Peyer's patch (tissue), 4 donors: ENCODE data around the gene GK2. TPM values are rescaled to one million over a fixed set of nuclear protein-coding genes. Genes with fewer than 3 reads are reported as not detected.

Source experiments
- DNase-seq, 3 donors: peaks; one replicate each; pipeline ENCODE4 v3.0.0-alpha.2; 2017 to 2019
- H3K27ac ChIP-seq, 4 donors: fragments of 200-600 bp; sonication (generic); one replicate each; pipeline ENCODE4 v1.5.1; 2016 to 2019
- H3K27me3 ChIP-seq, 2 donors: fragments of 200-600 bp; sonication (generic); one replicate each; pipeline ENCODE4 v1.5.1; 2019
- H3K36me3 ChIP-seq, 3 donors: fragments of 200-600 bp; sonication (generic); one replicate each; pipeline ENCODE4 v1.5.1; 2016 to 2019
- H3K4me1 ChIP-seq, 4 donors: fragments of 200-600 bp; sonication (generic); one replicate each; pipeline ENCODE4 v1.5.1; 2016 to 2019
- H3K4me3 ChIP-seq, 4 donors: fragments of 200-600 bp; sonication (generic); 1 replicate in 3 of 4; 2 replicates in 1 of 4; pipeline ENCODE4 v1.5.1; 2016 to 2019; ENCODE audit warnings: mild to moderate bottlenecking in 1 of 4
- H3K9me3 ChIP-seq, 4 donors: fragments of 200-600 bp; sonication (generic); one replicate each; pipeline ENCODE4 v1.5.1; 2016 to 2019; ENCODE audit warnings: mild to moderate bottlenecking in 1 of 4
- POLR2A ChIP-seq, 2 donors: fragments of 450-650 bp; IDR thresholded peaks; one replicate each; pipeline ENCODE4 v1.5.1; 2017; ENCODE audit warnings: antibody characterized with exemption in 2 of 2, mild to moderate bottlenecking in 2 of 2, moderate library complexity in 2 of 2
- total RNA-seq, 4 donors: library from RNA; depleted of rRNA; stranded (reverse); fragments of >200 nt; gene quantifications; one replicate each; pipeline ENCODE4 v1.1.0, GENCODE V29; 2016
- TF ChIP-seq, protein P1 (sequence below), 6 experiments: fragments of 450-650 bp in 4 of 6; fragments of 200-600 bp in 2 of 6; sonication (generic) in 1 of 6; IDR thresholded peaks; one replicate each; pipeline ENCODE4 v1.5.1; 2017 to 2019; ENCODE audit warnings: antibody characterized with exemption in 6 of 6, mild to moderate bottlenecking in 3 of 6, moderate library complexity in 1 of 6

GK2 gene
- total RNA-seq, 4 donors from 2014 or later = not detected

DNA sequence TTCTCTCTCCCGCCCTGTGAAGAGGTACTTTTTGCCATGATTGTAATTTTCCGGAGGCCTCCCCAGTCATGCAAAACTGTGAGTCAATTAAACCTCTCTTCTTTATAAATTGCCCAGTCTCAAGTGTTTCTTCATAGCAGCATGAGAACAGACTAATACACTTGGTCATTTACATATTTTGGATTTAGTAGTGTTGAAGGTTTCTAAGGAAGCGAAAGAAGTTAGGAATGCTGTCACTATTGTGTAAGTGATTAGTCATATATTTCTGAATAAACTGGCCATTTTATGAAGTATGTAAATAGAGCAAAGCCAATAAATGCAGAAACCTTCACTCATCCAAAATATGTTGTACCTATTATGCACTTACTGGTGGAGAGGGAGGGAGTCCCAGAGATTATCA lies 34.4 kb upstream of the GK2 start:
- no peak for TF ChIP-seq POLR2A (IDR thresholded peaks at IDR 0.05)
- TF ChIP-seq, protein P1, sequence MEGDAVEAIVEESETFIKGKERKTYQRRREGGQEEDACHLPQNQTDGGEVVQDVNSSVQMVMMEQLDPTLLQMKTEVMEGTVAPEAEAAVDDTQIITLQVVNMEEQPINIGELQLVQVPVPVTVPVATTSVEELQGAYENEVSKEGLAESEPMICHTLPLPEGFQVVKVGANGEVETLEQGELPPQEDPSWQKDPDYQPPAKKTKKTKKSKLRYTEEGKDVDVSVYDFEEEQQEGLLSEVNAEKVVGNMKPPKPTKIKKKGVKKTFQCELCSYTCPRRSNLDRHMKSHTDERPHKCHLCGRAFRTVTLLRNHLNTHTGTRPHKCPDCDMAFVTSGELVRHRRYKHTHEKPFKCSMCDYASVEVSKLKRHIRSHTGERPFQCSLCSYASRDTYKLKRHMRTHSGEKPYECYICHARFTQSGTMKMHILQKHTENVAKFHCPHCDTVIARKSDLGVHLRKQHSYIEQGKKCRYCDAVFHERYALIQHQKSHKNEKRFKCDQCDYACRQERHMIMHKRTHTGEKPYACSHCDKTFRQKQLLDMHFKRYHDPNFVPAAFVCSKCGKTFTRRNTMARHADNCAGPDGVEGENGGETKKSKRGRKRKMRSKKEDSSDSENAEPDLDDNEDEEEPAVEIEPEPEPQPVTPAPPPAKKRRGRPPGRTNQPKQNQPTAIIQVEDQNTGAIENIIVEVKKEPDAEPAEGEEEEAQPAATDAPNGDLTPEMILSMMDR (IDR thresholded peaks at IDR 0.05) = no peak
- H3K4me1 ChIP-seq = no peaks in the 10 kb centered on the region
- H3K27me3 ChIP-seq = no peaks in the 10 kb centered on the region
- H3K9me3 ChIP-seq = no peaks in the 10 kb centered on the region
- no peak overlapping the region for H3K27ac ChIP-seq
- no peak for DNase-seq
- no peak overlapping the region for H3K4me3 ChIP-seq
- no peaks in the 10 kb centered on the region for H3K36me3 ChIP-seq

DNA sequence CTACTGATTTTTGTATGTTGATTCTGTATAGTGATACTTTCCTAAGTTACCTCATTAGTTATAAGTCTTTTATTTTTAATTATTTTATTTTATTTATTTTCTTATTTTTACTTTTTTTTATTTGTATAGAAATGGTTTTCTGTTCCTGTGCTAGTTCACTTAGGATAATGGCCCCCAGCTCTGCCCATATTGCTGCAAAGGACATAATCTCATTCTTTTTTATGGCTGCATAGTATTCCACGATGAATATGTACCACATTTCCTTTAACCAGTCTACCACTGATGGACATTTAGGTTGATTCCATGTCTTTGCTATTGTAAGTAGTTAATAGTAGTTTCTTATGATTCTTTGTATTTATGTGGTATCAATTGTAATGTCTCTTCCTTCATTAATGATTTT lies 31.5 kb upstream of the GK2 start:
- TF ChIP-seq, protein P1 (IDR thresholded peaks at IDR 0.05) = no peak
- TF ChIP-seq POLR2A (IDR thresholded peaks at IDR 0.05) = no peak
- Histone ChIP-seq H3K36me3 (no peaks in the 10 kb centered on the region), H3K27ac (no peak overlapping the region), H3K4me1 (no peaks in the 10 kb centered on the region), H3K4me3 (no peak overlapping the region), H3K9me3 (no peaks in the 10 kb centered on the region), H3K27me3 (no peaks in the 10 kb centered on the region)
- no peak for DNase-seq

DNA sequence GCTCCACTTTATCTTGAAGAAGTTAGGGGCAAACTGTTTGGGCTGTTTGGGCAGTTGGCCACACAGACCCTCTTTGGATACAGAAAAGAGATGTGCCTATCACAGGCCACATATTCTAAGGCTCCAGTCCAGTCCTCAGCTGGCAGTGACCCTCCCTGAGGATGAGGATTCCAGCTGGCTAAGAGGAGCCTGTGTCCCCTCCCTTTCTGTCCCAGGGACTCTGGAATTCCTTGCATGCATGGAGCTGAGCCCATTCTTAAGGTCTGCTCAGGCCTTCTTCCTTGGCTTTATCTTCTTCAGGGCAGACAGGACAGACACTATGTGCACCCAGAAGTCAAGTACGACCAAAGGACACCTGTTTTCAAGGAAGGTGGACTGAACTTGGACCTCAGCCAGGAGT lies 23.8 kb upstream of the GK2 start:
- no peak for DNase-seq
- Histone ChIP-seq H3K4me1 (no peaks in the 10 kb centered on the region), H3K9me3 (no peaks in the 10 kb centered on the region), H3K4me3 (no peak overlapping the region), H3K36me3 (no peaks in the 10 kb centered on the region), H3K27me3 (no peaks in the 10 kb centered on the region), H3K27ac (no peak overlapping the region)
- no peak for TF ChIP-seq POLR2A (IDR thresholded peaks at IDR 0.05)
- TF ChIP-seq, protein P1 (IDR thresholded peaks at IDR 0.05) = no peak

DNA sequence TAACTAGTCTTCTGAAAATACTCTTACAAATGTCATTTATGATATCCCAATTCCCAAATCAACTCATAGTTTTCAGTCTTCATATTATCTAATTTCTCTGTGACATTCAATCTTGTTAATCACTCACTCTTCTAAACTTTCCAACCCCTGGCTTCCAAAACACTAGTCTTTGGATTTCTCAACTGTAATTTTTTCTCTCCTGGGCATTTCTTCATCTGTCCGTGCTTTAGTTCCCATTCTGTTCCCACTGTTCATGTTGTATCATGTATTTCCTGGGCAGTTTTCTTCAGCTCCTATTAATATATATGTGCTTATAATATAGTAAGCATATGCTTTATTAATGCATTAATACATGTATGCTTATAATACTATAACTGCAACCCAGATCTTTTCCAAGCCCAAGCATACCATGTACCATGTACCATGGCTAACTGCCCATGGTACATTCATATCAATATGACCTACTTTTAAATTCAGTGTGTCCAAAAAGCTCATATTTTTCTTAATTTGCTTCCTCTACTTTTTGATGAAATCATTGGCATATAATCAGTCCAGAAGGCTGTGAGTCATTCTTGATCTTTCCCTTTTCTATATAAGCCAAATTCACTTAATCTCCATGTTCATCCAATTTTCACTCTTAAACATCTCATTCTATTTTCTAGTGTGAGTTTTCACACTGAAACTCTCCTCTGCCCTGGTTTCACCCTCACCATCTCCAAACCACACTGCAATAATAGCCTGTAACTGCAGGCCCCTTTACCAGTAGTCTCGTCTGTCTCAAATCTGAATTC lies 21.3 kb upstream of the GK2 start:
- TF ChIP-seq, protein P1 (IDR thresholded peaks at IDR 0.05) = no peak
- no peak for TF ChIP-seq POLR2A (IDR thresholded peaks at IDR 0.05)
- Histone ChIP-seq H3K4me3 (no peak overlapping the region), H3K9me3 (no peaks in the 10 kb centered on the region), H3K27ac (no peak overlapping the region), H3K36me3 (no peaks in the 10 kb centered on the region), H3K27me3 (no peaks in the 10 kb centered on the region), H3K4me1 (no peaks in the 10 kb centered on the region)
- DNase-seq = no peak

DNA sequence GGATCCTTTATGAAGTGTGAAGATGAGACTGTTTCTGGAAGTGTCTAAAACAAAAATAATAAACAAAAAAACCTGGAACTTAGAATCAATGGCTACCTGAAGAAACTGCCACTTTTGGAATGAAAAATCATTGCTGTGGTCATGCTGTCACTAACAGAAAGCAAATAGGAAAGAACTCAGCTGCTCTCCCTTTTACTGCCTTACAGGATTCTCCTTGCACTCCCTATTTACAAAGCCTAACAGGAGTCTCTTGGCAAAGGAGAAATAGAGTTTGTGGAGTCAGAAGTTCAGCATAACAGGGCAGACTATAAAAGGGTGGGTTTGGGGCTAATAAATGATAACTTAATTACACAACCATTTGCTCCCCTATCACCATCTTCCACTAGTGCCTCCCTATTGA lies 19.0 kb upstream of the GK2 start:
- Histone ChIP-seq H3K27ac (no peak overlapping the region), H3K4me1 (no peaks in the 10 kb centered on the region), H3K9me3 (no peaks in the 10 kb centered on the region), H3K4me3 (no peak overlapping the region), H3K36me3 (no peaks in the 10 kb centered on the region), H3K27me3 (no peaks in the 10 kb centered on the region)
- TF ChIP-seq, protein P1 (IDR thresholded peaks at IDR 0.05) = no peak
- TF ChIP-seq POLR2A (IDR thresholded peaks at IDR 0.05) = no peak
- no peak for DNase-seq
